GM18951 (cell line): ENCODE results near the gene TXNRD2.

Source experiments
- POLR2A ChIP-seq: IDR thresholded peaks from 4 replicates; pipeline ENCODE4 v1.6.1; 2011; ENCODE audit warnings: mild to moderate bottlenecking; ENCODE audit not compliant: insufficient read length, insufficient read depth; ENCODE audit errors: extremely low read depth
- in situ Hi-C: fragments of 300-500 bp; cut with MboI; formaldehyde crosslinking; loops from one replicate; pipeline ENCODE4 v1.12.0; 2022; ENCODE audit warnings: low sequenced_read_pairs, mixed read lengths, inconsistent platforms; ENCODE audit not compliant: unreplicated experiment

Gene TXNRD2

GRCh38 chr22:19872779-19873137, 68.9 kb downstream of the TXNRD2 start:
- in situ Hi-C loops = no loop called here
- TF ChIP-seq POLR2A = no peak

- in situ Hi-C loops = no loop called here
- TF ChIP-seq POLR2A = no peak
Observed at GRCh38 chr22:19871845-19872778, 69.5 kb downstream of the TXNRD2 start.

GRCh38 chr22:19871023-19871844, 70.4 kb downstream of the TXNRD2 start:
- in situ Hi-C loops = no loop called here
- TF ChIP-seq POLR2A = no peak

- in situ Hi-C loops = no loop called here
Observed at GRCh38 chr22:19870153-19871022, 71.2 kb downstream of the TXNRD2 start.

GRCh38 chr22:19869497-19870152, 72.0 kb downstream of the TXNRD2 start:
- in situ Hi-C loops = no loop called here
- TF ChIP-seq POLR2A = no peak

More at GRCh38 chr22:19870153-19871022, 71.2 kb downstream of the TXNRD2 start:
- no peak for TF ChIP-seq POLR2A

GRCh38 chr22:19868773-19869471, 72.7 kb downstream of the TXNRD2 start:
- TF ChIP-seq POLR2A = no peak
- in situ Hi-C loops = no loop called here

- TF ChIP-seq POLR2A = no peak
- in situ Hi-C loops = no loop called here
Observed at GRCh38 chr22:19868333-19868732, 73.3 kb downstream of the TXNRD2 start.

- in situ Hi-C loops = no loop called here
- TF ChIP-seq POLR2A = no peak
Observed at GRCh38 chr22:19867617-19868016, 74.0 kb downstream of the TXNRD2 start.

- TF ChIP-seq POLR2A = no peak
- in situ Hi-C loops = no loop called here
Observed at GRCh38 chr22:19866665-19867009, 75.0 kb downstream of the TXNRD2 start.

- TF ChIP-seq POLR2A = no peak
Observed at GRCh38 chr22:19865141-19865829, 76.3 kb downstream of the TXNRD2 start.

GRCh38 chr22:19864538-19865106, 77.0 kb downstream of the TXNRD2 start:
- in situ Hi-C loops = no loop called here
- no peak for TF ChIP-seq POLR2A

More at GRCh38 chr22:19865141-19865829, 76.3 kb downstream of the TXNRD2 start:
- in situ Hi-C loops = no loop called here
